Measurements from ENCODE around the gene SDK2. TPM values are rescaled to one million over a fixed set of nuclear protein-coding genes. Genes with fewer than 3 reads are reported as not detected.
A peak's percentile ranks its signal among the peaks of the same experiment; 100 is the strongest.

Gene SDK2
- total and polyA plus RNA-seq, 5 donors from 2014 or later, result 0.02 to 0.59 (median 0.02) TPM; not detected in 2

DNA sequence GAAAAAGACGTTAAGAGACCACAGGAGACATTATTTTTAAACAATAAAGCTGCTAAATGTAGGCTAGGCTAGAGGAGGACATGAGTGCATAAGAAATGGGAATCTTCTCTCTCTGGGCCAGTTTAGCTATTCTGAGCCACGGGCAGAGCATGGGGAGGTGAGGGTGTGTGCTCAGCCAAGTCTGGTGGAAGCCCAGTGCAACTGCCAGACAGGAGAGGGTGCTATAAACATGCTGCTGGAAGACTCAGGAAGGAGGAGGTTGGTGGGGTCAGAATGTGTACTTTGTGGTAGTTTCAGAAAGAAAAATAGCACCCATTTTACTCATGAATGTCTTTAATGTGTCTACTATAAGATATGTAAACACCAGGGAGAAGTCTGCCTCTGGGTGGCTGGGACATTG lies 5.9 kb upstream of the SDK2 start:
- DNase-seq (peak in 1 of 3 donors; percentile 19), ATAC-seq (ENCODE audit: low read depth in 2 of 2) (peak in 1 of 2 donors; percentile 58)
- no peaks in the 10 kb centered on the region for H3K36me3 ChIP-seq (ENCODE audit: control insufficient read depth, insufficient read depth, low read length)
- peaks cover 0 to 4% (median 0%) of the 10 kb centered on the region in 4 donors for H3K4me1 Mint-ChIP-seq
- peaks cover 4% of the 10 kb centered on the region for H3K27me3 ChIP-seq (ENCODE audit: control insufficient read depth, insufficient read depth, low read length)
- H3K27ac ChIP-seq (ENCODE audit: insufficient read depth, low read length, poor library complexity, severe bottlenecking), result no peak overlapping the region
- H3K9me3 ChIP-seq (ENCODE audit: control insufficient read depth in 2 of 2, low read length in 2 of 2), result peaks cover 9 to 16% of the 10 kb centered on the region in 2 experiments
- peaks cover 39% of the 10 kb centered on the region for H3K27me3 Mint-ChIP-seq
- H3K27ac Mint-ChIP-seq, result no peak overlapping the region
- H3K36me3 Mint-ChIP-seq, result no peaks in the 10 kb centered on the region
- H3K4me3 Mint-ChIP-seq, result no peak overlapping the region
- H3K4me1 ChIP-seq (ENCODE audit: control insufficient read depth, insufficient read depth, low read length, poor library complexity, severe bottlenecking), result peaks cover 4% of the 10 kb centered on the region
- no peak overlapping the region for H3K4me3 ChIP-seq (ENCODE audit: low read depth, low read length)
- peaks cover 0 to 17% (median 3%) of the 10 kb centered on the region in 7 donors for H3K9me3 Mint-ChIP-seq

DNA sequence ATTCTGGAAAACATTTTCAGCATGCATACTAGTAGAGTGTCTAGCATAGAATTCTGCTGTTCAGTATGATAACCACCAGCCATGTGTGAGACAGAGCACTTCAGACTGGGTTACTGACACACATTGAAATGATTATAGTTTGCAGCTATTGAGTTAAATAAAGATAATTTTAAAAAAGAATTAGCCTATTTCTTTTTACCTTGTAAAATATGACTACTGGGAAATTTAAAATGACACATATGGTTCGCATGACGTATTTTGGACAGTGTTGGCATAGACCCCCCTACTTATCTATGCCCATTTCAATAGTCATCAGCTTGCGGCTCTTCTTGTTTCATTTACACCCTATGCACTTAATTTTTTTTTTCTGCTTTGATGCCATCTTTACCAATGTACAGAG lies 4.7 kb upstream of the SDK2 start:
- H3K36me3 Mint-ChIP-seq, result no peaks in the 10 kb centered on the region
- no peak overlapping the region for H3K27ac ChIP-seq (ENCODE audit: insufficient read depth, low read length, poor library complexity, severe bottlenecking)
- no peaks in the 10 kb centered on the region for H3K36me3 ChIP-seq (ENCODE audit: control insufficient read depth, insufficient read depth, low read length)
- no peak overlapping the region for H3K27ac Mint-ChIP-seq
- H3K27me3 ChIP-seq (ENCODE audit: control insufficient read depth, insufficient read depth, low read length), result peaks cover 4% of the 10 kb centered on the region
- DNase-seq (no peak), ATAC-seq (ENCODE audit: low read depth in 2 of 2) (no peak)
- peaks cover 4 to 5% of the 10 kb centered on the region in 2 experiments for H3K9me3 ChIP-seq (ENCODE audit: control insufficient read depth in 2 of 2, low read length in 2 of 2)
- no peak overlapping the region for H3K4me3 Mint-ChIP-seq
- H3K4me3 ChIP-seq (ENCODE audit: low read depth, low read length), result no peak overlapping the region
- H3K9me3 Mint-ChIP-seq, result peaks cover 0 to 7% (median 1%) of the 10 kb centered on the region in 7 donors
- H3K4me1 ChIP-seq (ENCODE audit: control insufficient read depth, insufficient read depth, low read length, poor library complexity, severe bottlenecking), result peaks cover 8% of the 10 kb centered on the region
- H3K4me1 Mint-ChIP-seq, result peaks cover 0 to 7% (median 0%) of the 10 kb centered on the region in 4 donors
- H3K27me3 Mint-ChIP-seq, result peaks cover 37% of the 10 kb centered on the region

DNA sequence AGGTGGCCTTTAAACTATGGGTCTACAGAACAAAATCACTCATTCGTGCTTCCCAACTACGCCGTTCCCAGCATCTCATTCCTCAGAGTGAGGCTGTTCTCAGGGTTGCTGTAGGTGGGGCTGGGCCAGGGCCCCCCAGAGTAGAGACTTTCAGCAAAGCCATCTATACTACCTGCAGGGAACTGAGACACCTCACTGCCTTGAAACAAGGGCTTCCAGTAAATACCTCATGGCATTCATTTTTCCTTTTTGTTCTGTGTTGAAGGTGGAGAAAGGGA lies 4.2 kb upstream of the SDK2 start:
- peaks cover 39% of the 10 kb centered on the region for H3K27me3 Mint-ChIP-seq
- Histone ChIP-seq H3K27ac (ENCODE audit: insufficient read depth, low read length, poor library complexity, severe bottlenecking) (no peak overlapping the region), H3K9me3 (ENCODE audit: control insufficient read depth in 2 of 2, low read length in 2 of 2) (peaks cover 0 to under 1% of the 10 kb centered on the region in 2 experiments), H3K4me3 (ENCODE audit: low read depth, low read length) (no peak overlapping the region), H3K4me1 (ENCODE audit: control insufficient read depth, insufficient read depth, low read length, poor library complexity, severe bottlenecking) (peaks cover 13% of the 10 kb centered on the region), H3K36me3 (ENCODE audit: control insufficient read depth, insufficient read depth, low read length) (no peaks in the 10 kb centered on the region), H3K27me3 (ENCODE audit: control insufficient read depth, insufficient read depth, low read length) (peaks cover 4% of the 10 kb centered on the region)
- ATAC-seq (ENCODE audit: low read depth in 2 of 2) (no peak), DNase-seq (no peak)
- no peak overlapping the region for H3K4me3 Mint-ChIP-seq
- no peaks in the 10 kb centered on the region for H3K36me3 Mint-ChIP-seq
- peaks cover 0 to 3% (median under 1%) of the 10 kb centered on the region in 7 donors for H3K9me3 Mint-ChIP-seq
- H3K27ac Mint-ChIP-seq, result no peak overlapping the region
- H3K4me1 Mint-ChIP-seq, result peaks cover 0 to 8% (median 0%) of the 10 kb centered on the region in 4 donors

DNA sequence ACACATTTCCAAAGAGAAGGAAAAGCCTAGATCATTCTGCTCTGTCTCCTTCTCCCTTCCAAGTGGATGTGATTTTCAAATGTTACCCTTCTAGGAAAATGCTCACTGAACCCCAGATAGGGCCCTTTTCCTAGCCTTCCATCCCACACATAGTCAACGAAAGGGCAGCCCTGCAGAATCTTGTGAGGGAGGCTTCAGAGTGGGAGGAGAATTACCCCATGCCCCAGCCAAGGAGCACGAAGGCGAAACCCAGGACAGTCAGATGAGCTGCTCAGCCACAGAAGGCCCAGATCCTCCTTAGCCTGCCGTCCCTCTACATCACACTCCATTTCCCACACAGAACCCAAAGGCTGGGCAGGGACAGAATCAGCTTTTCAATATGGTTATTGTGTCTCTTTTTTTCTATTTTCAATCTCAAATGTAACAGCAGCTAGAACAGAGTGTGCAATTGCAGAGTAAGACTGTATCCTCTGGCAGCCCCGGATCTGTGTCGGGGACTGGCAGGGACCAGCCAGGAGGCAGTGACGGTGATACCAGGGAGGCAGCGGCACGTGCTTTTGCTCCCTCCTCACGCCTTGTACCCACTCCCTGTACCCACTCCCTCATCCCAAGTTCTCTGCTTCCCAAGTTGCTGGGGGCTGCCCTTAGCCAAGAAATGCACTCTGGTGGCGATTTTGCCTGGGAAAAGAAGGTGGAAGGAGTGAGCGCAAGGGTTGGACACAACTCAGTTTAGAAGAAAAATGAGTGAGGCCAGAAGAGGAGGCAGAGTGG lies 3.7 kb upstream of the SDK2 start:
- Mint-ChIP-seq H3K4me3 (no peak overlapping the region), H3K36me3 (no peaks in the 10 kb centered on the region), H3K4me1 (peaks cover 0 to 9% (median 0%) of the 10 kb centered on the region in 4 donors), H3K9me3 (peaks cover 0 to 1% (median 0%) of the 10 kb centered on the region in 7 donors), H3K27me3 (peaks cover 39% of the 10 kb centered on the region), H3K27ac (no peak overlapping the region)
- H3K27ac ChIP-seq (ENCODE audit: insufficient read depth, low read length, poor library complexity, severe bottlenecking), result no peak overlapping the region
- no peak overlapping the region for H3K4me3 ChIP-seq (ENCODE audit: low read depth, low read length)
- ATAC-seq (ENCODE audit: low read depth in 2 of 2) (no peak), DNase-seq (no peak)
- H3K4me1 ChIP-seq (ENCODE audit: control insufficient read depth, insufficient read depth, low read length, poor library complexity, severe bottlenecking), result peaks cover 18% of the 10 kb centered on the region
- H3K27me3 ChIP-seq (ENCODE audit: control insufficient read depth, insufficient read depth, low read length), result peaks cover 4% of the 10 kb centered on the region
- H3K36me3 ChIP-seq (ENCODE audit: control insufficient read depth, insufficient read depth, low read length), result no peaks in the 10 kb centered on the region
- no peaks in the 10 kb centered on the region for H3K9me3 ChIP-seq (ENCODE audit: control insufficient read depth in 2 of 2, low read length in 2 of 2)

DNA sequence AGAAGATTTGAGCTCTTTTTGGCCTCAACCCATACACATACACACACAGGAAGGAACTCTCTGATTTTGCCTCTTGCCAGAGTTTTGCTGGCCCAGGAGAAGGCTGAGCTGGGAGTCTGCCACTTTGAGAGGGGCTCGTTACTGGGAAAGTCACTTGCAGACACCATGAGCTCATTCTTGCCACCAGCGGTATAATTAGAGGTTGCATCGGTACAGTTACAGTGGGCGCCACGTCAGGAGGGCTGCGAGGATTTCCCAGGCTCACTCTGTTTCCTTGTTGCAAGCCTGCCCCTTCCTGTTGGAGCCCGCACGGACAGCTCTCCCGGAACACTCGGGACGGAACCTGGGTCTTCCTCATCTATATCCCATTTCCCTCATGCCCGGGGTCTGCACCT lies 3.1 kb upstream of the SDK2 start:
- Histone ChIP-seq H3K4me1 (ENCODE audit: control insufficient read depth, insufficient read depth, low read length, poor library complexity, severe bottlenecking) (peaks cover 23% of the 10 kb centered on the region), H3K27ac (ENCODE audit: insufficient read depth, low read length, poor library complexity, severe bottlenecking) (no peak overlapping the region), H3K27me3 (ENCODE audit: control insufficient read depth, insufficient read depth, low read length) (peaks cover 7% of the 10 kb centered on the region), H3K4me3 (ENCODE audit: low read depth, low read length) (no peak overlapping the region), H3K9me3 (ENCODE audit: control insufficient read depth in 2 of 2, low read length in 2 of 2) (no peaks in the 10 kb centered on the region), H3K36me3 (ENCODE audit: control insufficient read depth, insufficient read depth, low read length) (no peaks in the 10 kb centered on the region)
- Mint-ChIP-seq H3K4me1 (peaks cover 0 to 13% (median 0%) of the 10 kb centered on the region in 4 donors), H3K27ac (no peak overlapping the region), H3K4me3 (no peak overlapping the region), H3K27me3 (peaks cover 43% of the 10 kb centered on the region), H3K36me3 (no peaks in the 10 kb centered on the region), H3K9me3 (peaks cover 0 to 1% (median 0%) of the 10 kb centered on the region in 7 donors)
- DNase-seq (no peak), ATAC-seq (ENCODE audit: low read depth in 2 of 2) (no peak)

DNA sequence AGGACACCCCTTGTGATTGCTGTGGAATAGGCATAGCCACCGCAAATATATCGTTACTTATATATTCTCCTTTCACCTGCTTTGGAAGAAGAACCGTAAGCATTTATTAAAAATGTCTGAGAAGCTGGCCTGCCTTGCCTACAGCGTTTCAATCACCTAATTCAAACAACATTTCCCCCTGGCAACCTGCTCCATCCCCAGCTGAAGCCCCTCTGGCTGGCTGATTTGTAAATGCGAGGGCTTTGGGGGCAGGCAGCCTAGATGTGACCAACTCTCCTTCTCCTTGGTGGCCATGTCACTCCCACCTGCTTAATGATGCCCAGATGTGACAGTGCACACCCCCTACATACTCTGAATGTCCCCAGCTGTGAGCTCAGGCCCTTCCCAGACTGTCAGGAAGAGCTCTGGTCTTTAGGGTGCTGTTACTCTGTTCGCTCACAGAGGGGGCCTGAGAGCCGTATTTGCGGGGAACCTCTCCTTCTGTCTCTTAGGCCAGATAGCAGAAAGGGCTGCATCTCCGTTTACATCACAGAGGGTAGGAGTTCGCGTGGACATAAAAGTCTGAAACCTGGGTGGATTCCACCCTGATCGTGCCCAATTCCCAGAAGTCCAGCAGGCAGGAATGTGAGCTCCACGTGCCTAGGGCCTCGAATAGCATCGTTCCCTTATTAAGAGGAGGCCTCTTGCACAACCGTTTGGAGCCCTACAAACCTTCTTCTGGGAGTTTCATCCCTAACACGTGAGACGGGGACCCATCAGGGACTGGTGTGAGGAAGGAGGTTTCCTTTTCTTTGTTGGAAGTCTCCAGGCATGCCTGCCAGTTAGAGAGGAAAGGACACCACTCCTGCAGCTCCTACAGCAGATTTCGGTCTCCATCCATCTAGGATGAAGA lies 2.4 kb upstream of the SDK2 start:
- Histone ChIP-seq H3K4me1 (ENCODE audit: control insufficient read depth, insufficient read depth, low read length, poor library complexity, severe bottlenecking) (peaks cover 23% of the 10 kb centered on the region), H3K9me3 (ENCODE audit: control insufficient read depth in 2 of 2, low read length in 2 of 2) (no peaks in the 10 kb centered on the region), H3K27ac (ENCODE audit: insufficient read depth, low read length, poor library complexity, severe bottlenecking) (no peak overlapping the region), H3K4me3 (ENCODE audit: low read depth, low read length) (no peak overlapping the region), H3K36me3 (ENCODE audit: control insufficient read depth, insufficient read depth, low read length) (no peaks in the 10 kb centered on the region), H3K27me3 (ENCODE audit: control insufficient read depth, insufficient read depth, low read length) (peaks cover 8% of the 10 kb centered on the region)
- DNase-seq (peak in 1 of 3 donors; percentile 24), ATAC-seq (ENCODE audit: low read depth in 2 of 2) (no peak)
- H3K4me3 Mint-ChIP-seq, result peak overlapping the region; percentile 26 to 77 (median 56)
- H3K36me3 Mint-ChIP-seq, result no peaks in the 10 kb centered on the region
- no peak overlapping the region for H3K27ac Mint-ChIP-seq
- H3K27me3 Mint-ChIP-seq, result peaks cover 43% of the 10 kb centered on the region
- H3K4me1 Mint-ChIP-seq, result peaks cover 0 to 18% (median 2%) of the 10 kb centered on the region in 4 donors
- H3K9me3 Mint-ChIP-seq, result peaks cover 0 to 1% (median 0%) of the 10 kb centered on the region in 7 donors

DNA sequence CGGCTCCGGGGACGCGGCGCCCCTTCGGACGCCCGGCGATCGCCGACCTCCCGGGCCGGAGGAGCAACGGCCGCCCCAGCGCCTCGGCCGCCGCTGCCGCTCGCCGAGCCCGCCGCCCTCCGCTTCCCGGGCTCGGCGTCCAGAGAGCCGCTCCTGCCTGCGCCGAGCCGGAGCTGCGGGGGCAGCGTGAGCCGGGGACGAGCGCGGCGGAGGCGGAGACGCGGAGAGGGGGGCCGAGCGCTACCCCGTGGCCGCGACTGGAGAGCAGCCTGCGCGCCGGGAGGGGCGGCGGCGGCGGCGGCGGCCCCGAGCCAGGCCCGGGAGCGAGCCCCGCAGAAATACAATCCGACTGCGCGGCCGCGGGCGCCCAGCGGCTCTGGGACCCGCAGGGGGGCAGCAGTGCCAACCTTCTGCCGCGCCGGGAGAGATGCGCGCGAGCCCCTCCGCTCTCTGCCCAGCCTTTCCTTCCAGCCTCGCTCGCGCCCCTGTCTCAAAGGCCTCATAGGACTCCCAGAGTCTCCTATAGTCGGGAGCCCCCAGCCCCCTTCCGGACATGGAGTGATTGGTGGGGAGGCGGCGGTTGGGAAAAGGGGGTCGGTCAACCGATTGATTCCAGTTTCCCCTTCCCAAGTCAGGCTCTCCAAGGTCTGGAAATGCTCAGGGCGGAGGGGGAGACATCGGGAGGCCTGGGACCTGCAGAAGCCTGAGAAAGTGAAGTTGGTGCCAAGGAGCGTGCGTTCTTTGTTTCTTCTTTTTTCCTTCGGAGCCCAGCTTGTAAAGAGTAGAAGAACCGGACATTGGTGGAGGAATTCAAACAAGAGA lies 1.0 kb upstream of the SDK2 start:
- Mint-ChIP-seq H3K36me3 (no peaks in the 10 kb centered on the region), H3K9me3 (peaks cover 0 to 1% (median 0%) of the 10 kb centered on the region in 7 donors), H3K27ac (no peak overlapping the region), H3K27me3 (peaks cover 48% of the 10 kb centered on the region), H3K4me3 (peak overlapping the region in 3 of 4 donors; percentile 42 to 71 (median 54)), H3K4me1 (peaks cover 0 to 24% (median 3%) of the 10 kb centered on the region in 4 donors)
- Histone ChIP-seq H3K4me3 (ENCODE audit: low read depth, low read length) (no peak overlapping the region), H3K27ac (ENCODE audit: insufficient read depth, low read length, poor library complexity, severe bottlenecking) (no peak overlapping the region), H3K9me3 (ENCODE audit: control insufficient read depth in 2 of 2, low read length in 2 of 2) (no peaks in the 10 kb centered on the region), H3K4me1 (ENCODE audit: control insufficient read depth, insufficient read depth, low read length, poor library complexity, severe bottlenecking) (peaks cover 23% of the 10 kb centered on the region), H3K27me3 (ENCODE audit: control insufficient read depth, insufficient read depth, low read length) (peaks cover 8% of the 10 kb centered on the region), H3K36me3 (ENCODE audit: control insufficient read depth, insufficient read depth, low read length) (no peaks in the 10 kb centered on the region)
- peak in 1 of 2 donors; percentile 39 for ATAC-seq (ENCODE audit: low read depth in 2 of 2)
- no peak for DNase-seq
